ENCODE data around the gene OR2D3.
"Not testable (repeated sequence)": the region's sequence is repeated elsewhere in the genome, so short reads cannot be mapped to it uniquely, and the experiment has no call there.

OR2D3 gene

GRCh38 chr11:6920702-6921101, at the start of gene OR2D3:
Gene OR2D3 (plus strand): TSS chr11:6921002. CDS start chr11:6921002, 0 bp downstream.
- no peak for DNase-seq

DNA sequence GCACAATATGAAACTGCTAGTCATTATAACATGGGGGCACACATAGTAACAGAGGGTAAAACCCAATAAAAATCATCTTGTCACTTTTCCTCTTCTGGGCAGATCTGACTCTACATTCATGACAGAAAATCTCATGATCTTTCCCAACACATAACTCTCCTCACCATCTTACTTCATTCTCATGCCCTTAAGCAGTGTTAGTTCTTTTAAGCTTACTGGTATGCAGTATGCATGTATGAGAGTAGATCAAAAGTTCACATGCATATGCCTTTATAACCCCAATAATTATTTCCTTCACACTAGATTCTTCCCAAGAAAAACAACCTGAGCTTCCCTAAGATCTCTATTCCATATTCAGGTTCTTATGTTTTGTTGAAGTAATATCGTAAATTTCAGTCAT, 49.5 kb upstream of the OR2D3 start:
- DNase-seq: no peak

GRCh38 chr11:6875761-6876160, 45.0 kb upstream of the OR2D3 start:
- DNase-seq: no peak

DNA sequence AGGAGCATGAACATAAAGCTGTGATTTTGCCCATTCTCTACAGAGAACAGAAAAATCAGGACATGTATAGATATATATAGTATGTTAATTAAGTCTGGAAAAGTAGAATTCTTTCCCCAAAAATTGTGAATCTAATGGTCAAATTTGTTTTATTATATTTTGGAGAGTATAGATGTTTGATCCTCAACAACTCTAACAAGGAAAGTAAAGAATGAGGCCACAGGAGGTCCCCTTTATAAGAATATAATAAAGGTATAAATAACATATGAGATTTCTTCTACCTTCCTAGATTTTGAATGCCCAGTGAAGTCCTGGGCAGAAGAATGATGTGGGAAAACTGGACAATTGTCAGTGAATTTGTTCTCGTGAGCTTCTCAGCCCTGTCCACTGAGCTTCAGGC, 44.5 kb upstream of the OR2D3 start, which contains the start of gene OR10A4:
Gene OR10A4 (plus strand): TSS at position 301 of the 400 bp plus-strand sequence. CDS start 23 bp downstream, at position 324.
- no peak for DNase-seq

DNA sequence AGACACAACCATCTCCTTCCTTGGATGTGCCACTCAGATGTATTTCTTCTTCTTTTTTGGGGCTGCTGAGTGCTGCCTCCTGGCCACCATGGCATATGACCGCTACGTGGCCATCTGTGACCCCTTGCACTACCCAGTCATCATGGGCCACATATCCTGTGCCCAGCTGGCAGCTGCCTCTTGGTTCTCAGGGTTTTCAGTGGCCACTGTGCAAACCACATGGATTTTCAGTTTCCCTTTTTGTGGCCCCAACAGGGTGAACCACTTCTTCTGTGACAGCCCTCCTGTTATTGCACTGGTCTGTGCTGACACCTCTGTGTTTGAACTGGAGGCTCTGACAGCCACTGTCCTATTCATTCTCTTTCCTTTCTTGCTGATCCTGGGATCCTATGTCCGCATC, 43.9 kb upstream of the OR2D3 start:
- no peak for DNase-seq

- no peak for DNase-seq
Measured at GRCh38 chr11:6882751-6883150, 38.1 kb upstream of the OR2D3 start.

GRCh38 chr11:6887711-6888110, 33.1 kb upstream of the OR2D3 start:
- not testable (repeated sequence) for DNase-seq

- DNase-seq: no peak
Measured at GRCh38 chr11:6888830-6889229, 32.0 kb upstream of the OR2D3 start.

GRCh38 chr11:6889835-6890234, 31.0 kb upstream of the OR2D3 start:
- DNase-seq: no peak

GRCh38 chr11:6892400-6892799, 28.4 kb upstream of the OR2D3 start, which contains the start of gene OR2D2:
Gene OR2D2 (minus strand): TSS chr11:6892500. CDS start chr11:6892500, 0 bp downstream.
- DNase-seq: no peak

GRCh38 chr11:6894097-6894496, 26.7 kb upstream of the OR2D3 start:
- DNase-seq: no peak

GRCh38 chr11:6895010-6895409, 25.8 kb upstream of the OR2D3 start:
- DNase-seq: no peak

DNA sequence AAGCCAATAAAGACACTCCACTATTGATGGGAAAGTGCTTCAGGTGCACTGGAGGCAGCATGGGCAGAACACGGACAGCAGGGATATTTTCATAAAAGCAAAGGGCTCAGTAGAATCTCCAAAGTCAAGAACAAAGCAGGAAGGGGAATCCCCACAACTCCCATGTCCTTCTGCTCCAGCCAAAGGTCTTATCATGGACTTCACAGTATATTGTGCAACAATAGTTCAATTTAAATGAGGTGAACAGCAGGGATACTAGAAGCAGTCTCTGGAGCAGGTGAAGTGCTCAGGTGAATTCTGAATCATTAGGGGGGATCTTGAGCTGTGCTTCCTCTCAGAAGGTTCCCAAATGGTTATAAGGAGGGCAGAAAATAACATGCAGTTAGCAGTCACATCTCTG, 21.9 kb upstream of the OR2D3 start:
- DNase-seq: no peak

GRCh38 chr11:6900327-6900999, 20.3 kb upstream of the OR2D3 start:
- DNase-seq: no peak

DNA sequence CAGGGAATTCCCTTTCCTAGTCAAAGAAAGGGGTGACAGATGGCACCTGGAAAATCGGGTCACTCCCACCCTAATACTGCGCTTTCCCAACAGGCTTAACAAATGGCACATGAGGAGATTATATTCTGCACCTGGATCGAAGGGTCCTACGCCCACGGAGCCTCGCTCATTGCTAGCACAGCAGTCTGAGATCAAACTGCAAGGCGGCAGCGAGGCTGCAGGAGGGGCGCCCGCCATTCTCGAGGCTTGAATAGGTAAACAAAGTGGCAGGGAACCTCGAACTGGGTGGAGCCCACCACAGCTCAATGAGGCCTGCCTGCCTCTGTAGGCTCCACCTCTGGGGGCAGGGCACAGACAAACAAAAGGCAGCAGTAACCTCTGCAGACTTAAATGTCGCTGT, 16.0 kb upstream of the OR2D3 start:
- not testable (repeated sequence) for DNase-seq

DNA sequence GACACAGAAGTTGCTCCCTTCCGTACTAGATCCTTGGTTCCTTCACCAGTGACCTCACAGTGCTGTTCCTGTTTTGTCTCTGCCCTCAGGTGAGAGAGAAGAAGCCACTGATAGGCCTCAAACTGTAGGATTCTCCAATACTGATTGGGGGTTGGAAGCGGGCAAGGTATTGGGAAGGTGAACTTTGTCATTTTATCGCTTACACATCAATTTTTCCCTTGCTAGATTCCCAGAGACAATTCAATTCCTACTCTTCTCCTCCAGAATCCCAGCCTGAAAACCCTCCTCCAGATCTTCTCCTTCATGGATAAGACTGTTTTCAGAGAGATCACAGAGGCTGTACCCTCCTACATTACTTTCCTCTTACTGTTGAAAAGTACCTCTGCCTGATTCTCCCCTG, 9.4 kb upstream of the OR2D3 start:
- DNase-seq: no peak

GRCh38 chr11:6911948-6912347, 8.9 kb upstream of the OR2D3 start:
- no peak for DNase-seq

- no peak for DNase-seq
Measured at GRCh38 chr11:6919698-6920097, 1.1 kb upstream of the OR2D3 start.

- DNase-seq: no peak
Measured at GRCh38 chr11:6925007-6925577, 4.3 kb downstream of the OR2D3 start.

- DNase-seq: peak; percentile 36
Measured at GRCh38 chr11:6925636-6926207, 4.9 kb downstream of the OR2D3 start.

DNA sequence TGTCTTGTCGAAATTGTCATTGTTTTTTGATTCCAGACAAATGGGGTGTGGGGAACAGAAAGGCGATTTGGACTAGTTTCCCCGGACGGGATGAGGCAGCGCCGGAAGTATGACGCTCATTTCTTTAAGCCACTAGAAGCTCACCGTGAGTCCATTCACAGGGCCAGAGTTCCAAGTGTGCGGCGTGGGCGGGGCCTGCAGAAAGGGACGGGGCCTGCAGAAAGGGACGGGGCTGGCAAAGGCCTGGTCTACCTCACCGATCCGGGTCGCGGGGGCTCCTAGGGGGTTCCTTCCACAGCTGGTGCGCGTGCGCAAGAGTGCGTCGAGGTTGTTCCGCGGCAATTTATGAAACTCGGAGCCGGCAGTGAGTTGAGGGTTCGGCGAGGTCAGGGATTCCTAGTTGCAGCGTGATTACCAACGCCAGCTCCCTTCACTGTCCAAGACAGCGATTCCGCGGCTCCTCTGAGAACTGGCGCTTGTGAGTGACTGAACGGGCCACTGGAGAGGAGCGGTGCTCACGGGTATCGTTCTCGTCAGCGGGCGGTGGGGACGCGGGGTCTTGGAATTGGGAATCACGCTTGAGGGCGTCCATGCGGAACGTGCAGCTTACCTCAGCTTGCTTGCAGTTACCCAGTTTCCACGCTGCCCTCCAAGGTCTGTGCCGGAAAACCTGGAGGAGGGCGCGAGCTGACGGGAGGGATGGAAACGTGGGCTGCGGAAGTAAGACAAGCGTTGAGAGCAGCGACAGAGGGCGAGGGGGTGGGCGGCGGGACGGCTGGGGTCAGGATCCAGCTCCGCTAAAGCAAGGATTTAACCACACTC, 5.6 kb downstream of the OR2D3 start, which contains the start of gene ZNF215:
Gene ZNF215 (plus strand): TSS at position 219 of the 822 bp plus-strand sequence. CDS start 5,847 bp downstream, outside the sequence.
- DNase-seq: peak; percentile 92

DNA sequence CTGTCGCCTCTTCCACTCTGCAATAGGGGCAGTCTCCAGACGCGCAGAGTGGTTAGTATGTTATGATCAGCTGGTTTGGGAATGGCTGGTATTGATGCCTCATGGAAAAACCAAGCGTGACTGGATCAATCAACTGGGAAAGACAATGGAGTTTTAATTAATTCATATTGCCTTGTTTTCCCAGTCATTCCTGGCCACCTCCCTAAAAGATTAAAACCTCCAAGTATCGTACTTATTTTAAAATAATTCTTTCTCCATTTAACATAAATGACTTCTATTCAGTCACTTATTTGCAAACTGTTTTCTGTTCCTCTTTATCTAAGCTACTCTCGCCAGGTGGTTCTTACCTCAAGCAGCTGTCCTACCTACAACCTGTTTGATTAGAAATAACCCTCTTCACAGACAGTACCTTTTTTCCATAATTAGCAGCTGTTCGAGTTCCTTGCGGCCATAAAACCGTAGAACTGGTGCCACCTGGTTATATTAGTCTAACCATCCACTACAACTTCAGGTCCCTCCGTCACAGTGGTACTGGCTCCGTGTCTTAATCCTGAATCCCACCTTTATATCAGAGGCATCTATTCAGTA, 6.3 kb downstream of the OR2D3 start:
- peak; percentile 12 for DNase-seq

- no peak for DNase-seq
Measured at GRCh38 chr11:6928916-6929315, 8.1 kb downstream of the OR2D3 start.
